ENCODE measurements around the gene LCN9. TPM values are rescaled to one million over a fixed set of nuclear protein-coding genes. Genes with fewer than 3 reads are reported as not detected.
"Not testable (repeated sequence)": the region's sequence is repeated elsewhere in the genome, so short reads cannot be mapped to it uniquely, and the experiment has no call there.

The LCN9 gene
- under 1 TPM in 1 of 3 donors, not detected in 2; 0.08 TPM for polyA plus RNA-seq

- no peak within 1 kb of the TSS for H3K27ac ChIP-seq (ENCODE audit: low read depth, low read length)
- WGBS, 3 donors, result 43 to 58% (median 46%) methylated on average over 25 of the region's 25 CpGs
Measured at GRCh38 chr9:135662758-135663450, at the start of gene LCN9. Gene LCN9, plus strand, starts transcription at chr9:135663309. Its CDS starts 13 bp downstream, at chr9:135663322.

GRCh38 chr9:135613946-135614805 lies 48.9 kb upstream of the LCN9 start:
- WGBS, 3 donors, result 60 to 77% (median 74%) methylated on average over 34 of the region's 34 CpGs
- H3K27ac ChIP-seq (ENCODE audit: low read depth, low read length), result no peak overlapping the region

GRCh38 chr9:135614821-135615665 lies 48.1 kb upstream of the LCN9 start:
- H3K27ac ChIP-seq (ENCODE audit: low read depth, low read length), result no peak overlapping the region
- WGBS, 3 donors, result 68 to 77% (median 73%) methylated on average over 29 of the region's 29 CpGs

- 53 to 58% (median 57%) methylated on average over 30 to 31 of the region's 31 CpGs for WGBS, 3 donors
- no peak overlapping the region for H3K27ac ChIP-seq (ENCODE audit: low read depth, low read length)
Measured at GRCh38 chr9:135615666-135616618, 47.2 kb upstream of the LCN9 start.

- 68 to 73% (median 70%) methylated on average over 34 of the region's 34 CpGs for WGBS, 3 donors
- no peak overlapping the region for H3K27ac ChIP-seq (ENCODE audit: low read depth, low read length)
Measured at GRCh38 chr9:135616619-135617537, 46.2 kb upstream of the LCN9 start.

- 74 to 80% (median 77%) methylated on average over 13 of the region's 13 CpGs for WGBS, 3 donors
- H3K27ac ChIP-seq (ENCODE audit: low read depth, low read length), result no peak overlapping the region
Measured at GRCh38 chr9:135617538-135617900, 45.6 kb upstream of the LCN9 start.

- H3K27ac ChIP-seq (ENCODE audit: low read depth, low read length), result no peak overlapping the region
- WGBS, 3 donors, result 68 to 89% (median 78%) methylated on average over 13 of the region's 13 CpGs
Measured at GRCh38 chr9:135617991-135618411, 45.1 kb upstream of the LCN9 start.

GRCh38 chr9:135618866-135619598 lies 44.1 kb upstream of the LCN9 start:
- WGBS, 3 donors, result 68 to 84% (median 78%) methylated on average over 7 to 8 of the region's 8 CpGs
- H3K27ac ChIP-seq (ENCODE audit: low read depth, low read length), result no peak overlapping the region

- WGBS, 3 donors, result 62 to 78% (median 69%) methylated on average over 10 of the region's 10 CpGs
Measured at GRCh38 chr9:135619599-135619886, 43.6 kb upstream of the LCN9 start.

GRCh38 chr9:135620558-135620957 lies 42.6 kb upstream of the LCN9 start:
- H3K27ac ChIP-seq (ENCODE audit: low read depth, low read length), result no peak overlapping the region
- WGBS, 3 donors, result 57 to 64% (median 64%) methylated on average over 7 of the region's 7 CpGs

More at GRCh38 chr9:135619599-135619886, 43.6 kb upstream of the LCN9 start:
- H3K27ac ChIP-seq (ENCODE audit: low read depth, low read length), result no peak overlapping the region

- H3K27ac ChIP-seq (ENCODE audit: low read depth, low read length), result no peak overlapping the region
- WGBS, 3 donors, result 57 to 74% (median 62%) methylated on average over 11 of the region's 11 CpGs
Measured at GRCh38 chr9:135622415-135623020, 40.6 kb upstream of the LCN9 start.

GRCh38 chr9:135624282-135624681 lies 38.8 kb upstream of the LCN9 start:
- H3K27ac ChIP-seq (ENCODE audit: low read depth, low read length), result no peak overlapping the region
- WGBS, 3 donors, result 81 to 92% (median 91%) methylated on average over 14 of the region's 14 CpGs

- WGBS, 3 donors, result 82 to 93% (median 87%) methylated on average over 10 of the region's 10 CpGs
- H3K27ac ChIP-seq (ENCODE audit: low read depth, low read length), result no peak overlapping the region
Measured at GRCh38 chr9:135632841-135633240, 30.3 kb upstream of the LCN9 start.

GRCh38 chr9:135636930-135637530 lies 26.1 kb upstream of the LCN9 start:
- H3K27ac ChIP-seq (ENCODE audit: low read depth, low read length), result not testable (repeated sequence)
- WGBS, 3 donors, result 71 to 80% (median 79%) methylated on average over 7 of the region's 7 CpGs

- no peak within 1 kb of the TSS for H3K27ac ChIP-seq (ENCODE audit: low read depth, low read length)
- 68 to 80% (median 76%) methylated on average over 9 of the region's 9 CpGs for WGBS, 3 donors
Measured at GRCh38 chr9:135639196-135639595, 23.9 kb upstream of the LCN9 start, which contains the start of gene GLT6D1. Gene GLT6D1, minus strand, starts transcription at chr9:135639540. Its CDS starts 353 bp downstream, at chr9:135639187.
